Measurements from ENCODE around the gene TBC1D26.
"Not testable (repeated sequence)": the region's sequence is repeated elsewhere in the genome, so short reads cannot be mapped to it uniquely, and the experiment has no call there.

Gene TBC1D26

GRCh38 chr17:15782866-15783265 is 50.8 kb downstream of the TBC1D26 start:
- no peaks in the 10 kb centered on the region for H3K9me3 ChIP-seq (ENCODE audit: control insufficient read depth, low read length)
- WGBS, 2 experiments, result 94 to 96% methylated on average over 32 of the region's 32 CpGs
- no peaks in the 10 kb centered on the region for H3K27me3 ChIP-seq (ENCODE audit: control insufficient read depth, insufficient read depth, low read length, poor library complexity, severe bottlenecking)
- H3K27ac ChIP-seq (ENCODE audit: insufficient read depth, low read depth, low read length, poor library complexity, severe bottlenecking), result no peak overlapping the region
- no peak overlapping the region for H3K4me3 ChIP-seq (ENCODE audit: insufficient read depth, low read depth, low read length)
- H3K36me3 ChIP-seq (ENCODE audit: control insufficient read depth, insufficient read depth, low read length), result no peaks in the 10 kb centered on the region
- no peaks in the 10 kb centered on the region for H3K4me1 ChIP-seq (ENCODE audit: control insufficient read depth, insufficient read depth, low read length)

- no peaks in the 10 kb centered on the region for H3K36me3 ChIP-seq (ENCODE audit: control insufficient read depth, insufficient read depth, low read length)
- H3K4me1 ChIP-seq (ENCODE audit: control insufficient read depth, insufficient read depth, low read length), result no peaks in the 10 kb centered on the region
- no peaks in the 10 kb centered on the region for H3K9me3 ChIP-seq (ENCODE audit: control insufficient read depth, low read length)
- no peak overlapping the region for H3K27ac ChIP-seq (ENCODE audit: insufficient read depth, low read depth, low read length, poor library complexity, severe bottlenecking)
- H3K27me3 ChIP-seq (ENCODE audit: control insufficient read depth, insufficient read depth, low read length, poor library complexity, severe bottlenecking), result no peaks in the 10 kb centered on the region
- H3K4me3 ChIP-seq (ENCODE audit: insufficient read depth, low read depth, low read length), result no peak overlapping the region
- 97 to 100% methylated on average over 2 of the region's 2 CpGs for WGBS, 2 experiments
These were observed 51.4 kb downstream of the TBC1D26 start for GRCh38 chr17:15783461-15783860.

DNA sequence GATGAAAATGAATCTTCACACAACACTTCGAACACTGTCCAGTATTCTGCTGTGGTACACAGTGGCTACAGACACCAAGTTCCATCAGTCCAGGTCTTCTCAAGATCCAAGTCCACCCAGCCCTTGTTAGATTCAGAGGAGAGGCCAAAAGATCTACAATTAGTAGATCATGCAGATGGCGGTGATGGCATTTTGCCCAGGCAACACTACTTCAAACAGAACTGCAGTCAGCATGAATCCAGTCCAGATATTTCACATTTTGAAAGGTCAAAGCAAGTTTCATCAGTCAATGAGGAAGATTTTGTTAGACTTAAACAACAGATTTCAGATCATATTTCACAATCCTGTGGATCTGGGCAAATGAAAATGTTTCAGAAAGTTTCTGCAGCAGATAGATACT is 52.3 kb downstream of the TBC1D26 start:
- not testable (repeated sequence) for H3K9me3 ChIP-seq (ENCODE audit: control insufficient read depth, low read length); H3K4me1 ChIP-seq (ENCODE audit: control insufficient read depth, insufficient read depth, low read length); H3K4me3 ChIP-seq (ENCODE audit: insufficient read depth, low read depth, low read length); H3K27ac ChIP-seq (ENCODE audit: insufficient read depth, low read depth, low read length, poor library complexity, severe bottlenecking); H3K27me3 ChIP-seq (ENCODE audit: control insufficient read depth, insufficient read depth, low read length, poor library complexity, severe bottlenecking); H3K36me3 ChIP-seq (ENCODE audit: control insufficient read depth, insufficient read depth, low read length)
- 94% methylated on average over 2 of the region's 2 CpGs for WGBS, 2 experiments

- not testable (repeated sequence) for H3K27me3 ChIP-seq (ENCODE audit: control insufficient read depth, insufficient read depth, low read length, poor library complexity, severe bottlenecking); H3K36me3 ChIP-seq (ENCODE audit: control insufficient read depth, insufficient read depth, low read length); H3K4me3 ChIP-seq (ENCODE audit: insufficient read depth, low read depth, low read length); H3K9me3 ChIP-seq (ENCODE audit: control insufficient read depth, low read length); H3K27ac ChIP-seq (ENCODE audit: insufficient read depth, low read depth, low read length, poor library complexity, severe bottlenecking); H3K4me1 ChIP-seq (ENCODE audit: control insufficient read depth, insufficient read depth, low read length)
- WGBS, 2 experiments, result 93 to 97% methylated on average over 26 to 27 of the region's 29 CpGs
These were observed 55.4 kb downstream of the TBC1D26 start for GRCh38 chr17:15787363-15788075.

DNA sequence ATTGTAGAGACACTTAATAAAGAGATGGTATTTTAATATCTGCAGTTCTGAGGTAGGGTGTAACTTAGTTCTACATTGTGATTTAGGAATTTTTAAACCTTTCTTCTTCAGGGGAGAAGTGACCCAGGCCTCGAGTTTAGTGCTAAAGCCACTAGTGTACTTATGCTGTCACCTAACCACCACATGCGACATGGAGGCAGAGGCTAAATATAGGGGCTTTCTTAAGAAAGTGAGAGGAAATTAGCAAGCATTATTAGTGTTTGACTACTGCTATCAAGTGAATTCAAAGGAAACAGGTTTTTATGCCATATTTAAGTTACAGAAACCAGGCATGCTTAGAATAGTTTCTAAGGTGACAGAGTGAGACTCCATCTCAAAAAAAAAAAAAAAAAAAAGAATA is 56.3 kb downstream of the TBC1D26 start:
- not testable (repeated sequence) for H3K27ac ChIP-seq (ENCODE audit: insufficient read depth, low read depth, low read length, poor library complexity, severe bottlenecking); H3K9me3 ChIP-seq (ENCODE audit: control insufficient read depth, low read length); H3K27me3 ChIP-seq (ENCODE audit: control insufficient read depth, insufficient read depth, low read length, poor library complexity, severe bottlenecking); H3K4me3 ChIP-seq (ENCODE audit: insufficient read depth, low read depth, low read length); H3K4me1 ChIP-seq (ENCODE audit: control insufficient read depth, insufficient read depth, low read length); H3K36me3 ChIP-seq (ENCODE audit: control insufficient read depth, insufficient read depth, low read length)
- WGBS, 2 experiments, result no CpG with 5 or more reads among the region's 2 CpGs

Measured in ectodermal cell (in vitro differentiated cells).